SK-N-SH treated with all-trans-retinoic acid at 6 μM for 48 hours (cell line): Measurements from ENCODE around the gene CFHR3.

Experiments
- BACH2 ChIP-seq: fragments of 250-450 bp; sonication (Bioruptor Pico); IDR thresholded peaks from 2 replicates; pipeline ENCODE4 v1.9.0; 2021; ENCODE audit warnings: mild to moderate bottlenecking, borderline replicate concordance
- ESRRG ChIP-seq: fragments of 250-450 bp; sonication (Bioruptor Pico); IDR thresholded peaks from 2 replicates; pipeline ENCODE4 v1.6.1; 2021; ENCODE audit warnings: mild to moderate bottlenecking
- GLIS3 ChIP-seq: fragments of 250-450 bp; sonication (Bioruptor Pico); IDR thresholded peaks from 2 replicates; pipeline ENCODE4 v1.5.0; 2020; ENCODE audit warnings: mild to moderate bottlenecking, moderate library complexity
- SNAI2 ChIP-seq: fragments of 250-450 bp; sonication (Bioruptor Pico); IDR thresholded peaks from 2 replicates; pipeline ENCODE4 v1.5.0; 2020; ENCODE audit warnings: mild to moderate bottlenecking, moderate library complexity
- TOX ChIP-seq: fragments of 250-450 bp; sonication (Bioruptor Pico); IDR thresholded peaks from 2 replicates; pipeline ENCODE4 v1.8.0; 2021; ENCODE audit warnings: mild to moderate bottlenecking, moderate library complexity, borderline replicate concordance
- ZC3H10 ChIP-seq: fragments of 250-450 bp; sonication (Bioruptor Pico); IDR thresholded peaks from 2 replicates; pipeline ENCODE4 v1.5.1; 2021; ENCODE audit warnings: mild to moderate bottlenecking, moderate library complexity
- ZNF565 ChIP-seq: fragments of 450-650 bp; formaldehyde crosslinking; conservative IDR thresholded peaks from 2 replicates; pipeline ENCODE4 v1.5.0; 2020; ENCODE audit warnings: low read depth, mild to moderate bottlenecking, moderate library complexity
- TF ChIP-seq, protein P1 (sequence below): fragments of 250-450 bp; sonication (Bioruptor Pico); IDR thresholded peaks from 2 replicates; pipeline ENCODE4 v1.5.1; 2020; ENCODE audit warnings: low read depth, mild to moderate bottlenecking, moderate library complexity
- TF ChIP-seq, protein P2 (sequence below): fragments of 250-450 bp; sonication (Bioruptor Pico); IDR thresholded peaks from 2 replicates; pipeline ENCODE4 v1.8.0; 2020; ENCODE audit warnings: mild to moderate bottlenecking, moderate library complexity, borderline replicate concordance
- TF ChIP-seq, protein P3 (sequence below): fragments of 250-450 bp; sonication (Bioruptor Pico); IDR thresholded peaks from 2 replicates; pipeline ENCODE4 v1.8.0; 2021; ENCODE audit warnings: low read depth, mild to moderate bottlenecking, moderate library complexity, borderline replicate concordance

DNA sequence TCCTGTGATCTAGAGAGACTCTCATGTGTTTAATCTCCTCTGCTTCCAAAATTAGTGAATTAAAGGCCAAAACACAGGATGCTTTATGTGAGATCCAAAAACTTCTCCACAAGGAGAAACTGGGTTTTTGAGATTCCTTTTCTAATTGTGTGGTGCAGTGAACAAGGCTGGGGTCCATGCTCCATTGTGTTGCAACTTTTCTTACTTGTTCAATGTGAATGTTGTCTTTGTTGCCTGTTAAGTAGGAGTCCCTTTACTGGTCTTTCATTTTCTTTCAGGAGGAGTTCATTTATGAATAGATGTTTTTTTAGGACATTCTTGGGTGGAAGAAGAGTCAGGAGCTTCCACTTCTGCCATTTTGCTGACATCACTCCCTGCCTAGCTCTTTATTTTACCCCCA lies 40.6 kb upstream of the CFHR3 start:
- TF ChIP-seq BACH2 (no peak), ZNF565 (CRISPR knock-in tag) (no peak), SNAI2 (CRISPR knock-in tag) (no peak), ZC3H10 (CRISPR knock-in tag) (no peak), GLIS3 (CRISPR knock-in tag) (no peak), TOX (no peak), ESRRG (no peak)
- TF ChIP-seq, protein P1, sequence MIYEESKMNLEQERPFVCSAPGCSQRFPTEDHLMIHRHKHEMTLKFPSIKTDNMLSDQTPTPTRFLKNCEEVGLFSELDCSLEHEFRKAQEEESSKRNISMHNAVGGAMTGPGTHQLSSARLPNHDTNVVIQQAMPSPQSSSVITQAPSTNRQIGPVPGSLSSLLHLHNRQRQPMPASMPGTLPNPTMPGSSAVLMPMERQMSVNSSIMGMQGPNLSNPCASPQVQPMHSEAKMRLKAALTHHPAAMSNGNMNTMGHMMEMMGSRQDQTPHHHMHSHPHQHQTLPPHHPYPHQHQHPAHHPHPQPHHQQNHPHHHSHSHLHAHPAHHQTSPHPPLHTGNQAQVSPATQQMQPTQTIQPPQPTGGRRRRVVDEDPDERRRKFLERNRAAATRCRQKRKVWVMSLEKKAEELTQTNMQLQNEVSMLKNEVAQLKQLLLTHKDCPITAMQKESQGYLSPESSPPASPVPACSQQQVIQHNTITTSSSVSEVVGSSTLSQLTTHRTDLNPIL = no peak
- TF ChIP-seq, protein P2, sequence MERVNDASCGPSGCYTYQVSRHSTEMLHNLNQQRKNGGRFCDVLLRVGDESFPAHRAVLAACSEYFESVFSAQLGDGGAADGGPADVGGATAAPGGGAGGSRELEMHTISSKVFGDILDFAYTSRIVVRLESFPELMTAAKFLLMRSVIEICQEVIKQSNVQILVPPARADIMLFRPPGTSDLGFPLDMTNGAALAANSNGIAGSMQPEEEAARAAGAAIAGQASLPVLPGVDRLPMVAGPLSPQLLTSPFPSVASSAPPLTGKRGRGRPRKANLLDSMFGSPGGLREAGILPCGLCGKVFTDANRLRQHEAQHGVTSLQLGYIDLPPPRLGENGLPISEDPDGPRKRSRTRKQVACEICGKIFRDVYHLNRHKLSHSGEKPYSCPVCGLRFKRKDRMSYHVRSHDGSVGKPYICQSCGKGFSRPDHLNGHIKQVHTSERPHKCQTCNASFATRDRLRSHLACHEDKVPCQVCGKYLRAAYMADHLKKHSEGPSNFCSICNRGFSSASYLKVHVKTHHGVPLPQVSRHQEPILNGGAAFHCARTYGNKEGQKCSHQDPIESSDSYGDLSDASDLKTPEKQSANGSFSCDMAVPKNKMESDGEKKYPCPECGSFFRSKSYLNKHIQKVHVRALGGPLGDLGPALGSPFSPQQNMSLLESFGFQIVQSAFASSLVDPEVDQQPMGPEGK (CRISPR knock-in tag) = no peak
- TF ChIP-seq, protein P3, sequence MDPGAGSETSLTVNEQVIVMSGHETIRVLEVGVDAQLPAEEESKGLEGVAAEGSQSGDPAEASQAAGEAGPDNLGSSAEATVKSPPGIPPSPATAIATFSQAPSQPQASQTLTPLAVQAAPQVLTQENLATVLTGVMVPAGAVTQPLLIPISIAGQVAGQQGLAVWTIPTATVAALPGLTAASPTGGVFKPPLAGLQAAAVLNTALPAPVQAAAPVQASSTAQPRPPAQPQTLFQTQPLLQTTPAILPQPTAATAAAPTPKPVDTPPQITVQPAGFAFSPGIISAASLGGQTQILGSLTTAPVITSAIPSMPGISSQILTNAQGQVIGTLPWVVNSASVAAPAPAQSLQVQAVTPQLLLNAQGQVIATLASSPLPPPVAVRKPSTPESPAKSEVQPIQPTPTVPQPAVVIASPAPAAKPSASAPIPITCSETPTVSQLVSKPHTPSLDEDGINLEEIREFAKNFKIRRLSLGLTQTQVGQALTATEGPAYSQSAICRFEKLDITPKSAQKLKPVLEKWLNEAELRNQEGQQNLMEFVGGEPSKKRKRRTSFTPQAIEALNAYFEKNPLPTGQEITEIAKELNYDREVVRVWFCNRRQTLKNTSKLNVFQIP (CRISPR knock-in tag) = no peak
